G401.6 (cell line): ENCODE data around the gene ERP44.
A peak's percentile ranks its signal among the peaks of the same experiment; 100 is the strongest.
"Not testable (repeated sequence)": the region's sequence is repeated elsewhere in the genome, so short reads cannot be mapped to it uniquely, and the experiment has no call there.

Experiments used
- FAIRE-seq: peaks from 2 replicates; lab custom pipeline; 2012; peaks lifted over from hg19 to GRCh38; lab: Jason Lieb, UNC

ERP44 gene

GRCh38 chr9:100100146-100100667, 1.4 kb upstream of the ERP44 start:
- FAIRE-seq = no peak

DNA sequence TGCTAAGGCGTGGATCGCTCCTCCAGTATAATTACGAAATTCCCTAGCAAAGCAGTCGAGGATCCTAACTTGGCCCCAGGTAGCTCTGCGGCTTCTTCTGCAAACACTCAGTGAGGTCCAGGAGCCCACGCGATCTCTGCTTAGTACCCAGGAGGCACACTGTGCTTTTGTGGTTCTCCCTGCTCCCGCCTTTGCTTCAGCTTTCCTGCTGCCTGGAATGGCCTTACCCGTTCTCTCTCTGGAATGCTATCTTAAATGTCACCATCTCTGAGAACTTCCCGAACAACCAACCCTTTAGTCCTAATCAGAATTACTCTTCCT, 882 bp upstream of the ERP44 start:
- FAIRE-seq = no peak

GRCh38 chr9:100098046-100098886, 534 bp downstream of the ERP44 start:
- FAIRE-seq = no peak

- FAIRE-seq = no peak
These were observed 2.4 kb downstream of the ERP44 start for GRCh38 chr9:100096378-100096916.

DNA sequence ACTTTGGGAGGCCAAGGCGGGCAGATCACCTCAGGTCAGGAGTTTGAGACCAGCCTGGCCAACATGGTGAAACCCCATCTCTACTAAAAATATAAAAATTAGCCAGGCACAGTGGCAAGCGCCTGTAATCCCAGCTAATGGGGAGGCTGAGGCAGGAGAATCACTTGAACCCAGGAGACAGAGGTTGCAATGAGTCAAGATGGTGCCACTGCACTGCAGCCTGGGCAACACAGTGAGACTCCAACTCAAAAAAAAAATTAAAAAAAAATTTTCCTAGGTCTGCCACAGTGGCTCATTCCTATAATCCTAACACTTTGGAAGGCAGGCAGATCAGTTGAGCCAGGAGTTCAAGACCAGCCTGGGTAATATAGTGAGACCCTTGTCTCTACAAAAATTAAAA, 4.4 kb downstream of the ERP44 start:
- FAIRE-seq = not testable (repeated sequence)

GRCh38 chr9:100092066-100092465, 6.7 kb downstream of the ERP44 start:
- no peak for FAIRE-seq

DNA sequence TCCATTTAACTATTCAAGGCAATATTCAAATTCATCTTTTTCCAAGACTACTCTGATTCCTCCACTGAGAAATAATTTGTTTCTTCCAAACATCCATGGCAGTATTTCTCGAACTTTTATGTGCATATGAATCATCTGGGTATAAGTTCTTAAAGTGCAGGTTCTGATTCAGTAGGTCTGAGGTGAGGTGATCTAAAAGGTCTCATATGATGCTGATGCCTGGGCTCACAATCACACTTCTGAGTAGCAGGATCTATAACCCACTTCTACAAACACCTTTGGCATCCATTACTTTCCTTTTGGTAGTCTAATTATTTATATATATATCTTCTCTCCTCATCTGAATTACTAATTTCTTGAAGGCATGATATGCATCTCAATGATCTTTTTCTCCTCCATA, 7.2 kb downstream of the ERP44 start:
- no peak for FAIRE-seq

DNA sequence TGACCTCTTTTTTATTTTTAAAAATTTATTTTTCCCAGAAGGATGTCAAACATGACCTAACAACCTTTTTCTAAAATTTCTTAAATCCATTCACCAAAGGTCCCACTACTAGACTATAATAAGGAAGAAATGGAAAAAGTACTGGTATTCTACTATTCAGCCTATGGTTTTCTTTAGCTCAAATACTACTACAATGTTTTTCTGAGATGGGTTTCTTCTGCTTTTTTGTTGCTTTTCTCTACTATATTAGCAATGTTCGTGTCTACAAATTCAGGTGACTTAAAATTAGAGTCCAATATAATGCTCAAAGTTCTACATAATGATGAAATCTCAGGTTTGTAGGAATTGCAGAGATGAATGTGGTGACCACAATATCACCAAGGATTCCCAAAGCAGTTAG, 7.9 kb downstream of the ERP44 start:
- no peak for FAIRE-seq

GRCh38 chr9:100088202-100088601, 10.6 kb downstream of the ERP44 start:
- FAIRE-seq = no peak

GRCh38 chr9:100087218-100087617, 11.6 kb downstream of the ERP44 start:
- FAIRE-seq = no peak

GRCh38 chr9:100086097-100086635, 12.6 kb downstream of the ERP44 start:
- FAIRE-seq = no peak

DNA sequence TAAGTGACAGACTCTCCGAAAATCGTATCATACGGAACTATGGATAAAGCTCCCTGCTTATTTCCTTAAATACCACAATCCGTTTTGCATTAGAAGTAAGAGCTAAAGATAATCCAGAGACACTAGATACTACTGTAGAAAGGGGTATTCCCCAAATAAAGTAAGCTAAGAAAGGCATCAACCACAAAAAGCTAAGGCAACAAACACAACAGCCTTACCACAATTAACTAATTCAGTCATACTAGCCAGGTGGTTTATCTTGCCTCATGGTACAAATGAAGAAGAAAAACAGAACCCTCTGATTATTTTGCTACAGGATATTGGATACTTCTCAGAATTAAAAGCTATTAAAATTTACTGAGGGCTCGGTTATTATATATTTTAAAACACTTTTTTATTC, 14.1 kb downstream of the ERP44 start:
- FAIRE-seq = no peak

DNA sequence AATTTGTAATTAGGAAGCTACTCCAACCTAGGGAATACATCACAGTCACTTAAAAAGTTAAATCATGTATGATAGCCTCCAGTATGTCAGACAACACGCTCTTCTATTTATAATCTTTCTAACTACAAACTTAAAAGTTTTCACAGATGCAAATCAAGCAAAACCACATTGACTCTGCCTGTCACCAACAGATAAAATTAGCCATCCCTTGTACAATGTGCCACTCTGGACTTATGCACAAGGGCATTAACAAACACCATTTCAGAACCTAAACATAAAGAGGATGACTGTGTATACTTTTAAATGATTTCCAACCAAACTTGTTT, 14.7 kb downstream of the ERP44 start:
- no peak for FAIRE-seq

GRCh38 chr9:100083448-100084127, 15.2 kb downstream of the ERP44 start:
- no peak for FAIRE-seq

DNA sequence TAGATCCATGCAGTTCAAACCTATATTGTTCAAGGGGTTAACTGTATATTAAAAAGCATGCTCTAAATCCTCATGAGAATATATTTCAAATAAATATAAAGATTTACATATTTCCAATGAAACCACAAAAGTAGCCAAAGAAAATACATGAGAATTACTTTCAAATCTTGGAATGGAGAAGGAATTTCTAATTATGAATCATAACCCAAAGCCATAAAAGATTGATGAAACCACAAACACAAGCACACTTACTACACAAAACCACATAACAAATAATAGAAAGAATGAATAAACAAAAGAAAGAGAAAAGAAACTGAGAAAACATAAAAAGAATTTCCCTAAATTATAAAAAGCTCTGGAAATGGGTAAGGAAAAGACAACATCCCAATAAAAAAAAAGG, 16.0 kb downstream of the ERP44 start:
- no peak for FAIRE-seq

DNA sequence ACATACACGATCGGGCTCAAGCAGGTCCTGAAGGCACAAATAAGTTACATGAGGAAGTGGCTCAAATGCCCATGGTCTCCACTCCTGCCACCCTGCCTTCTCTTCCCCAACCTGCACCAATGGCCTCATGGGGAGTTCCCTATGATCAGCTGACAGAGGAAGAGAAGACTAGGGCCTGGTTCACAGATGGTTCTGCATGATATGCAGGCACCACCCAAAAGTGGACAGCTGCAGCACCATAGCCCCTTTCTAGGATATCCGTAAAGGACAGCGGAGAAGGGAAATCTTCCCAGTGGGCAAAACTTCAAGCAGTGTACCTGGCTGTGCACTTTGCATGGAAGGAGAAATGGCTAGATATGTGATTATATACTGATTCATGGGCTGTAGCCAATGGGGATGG, 22.5 kb downstream of the ERP44 start:
- FAIRE-seq = not testable (repeated sequence)

DNA sequence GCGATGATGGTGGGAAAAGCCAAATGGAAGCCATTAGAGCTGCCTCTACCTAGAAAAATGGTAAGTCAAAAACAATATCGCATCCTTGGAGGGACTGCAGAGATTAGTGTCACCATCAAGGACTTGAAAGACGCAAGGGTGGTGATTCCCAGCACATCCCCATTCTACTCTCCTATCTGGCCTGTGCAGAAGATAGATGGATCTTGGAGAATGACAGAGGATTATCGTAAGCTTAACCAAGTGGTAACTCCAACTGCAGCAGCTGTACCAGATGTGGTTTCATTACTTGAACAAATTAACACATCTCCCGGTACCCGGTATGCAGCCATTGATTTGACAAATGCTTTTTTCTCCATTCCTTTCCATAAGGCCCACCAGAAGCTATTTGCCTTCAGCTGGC, 23.8 kb downstream of the ERP44 start:
- FAIRE-seq = no peak

GRCh38 chr9:100074093-100074492, 24.7 kb downstream of the ERP44 start:
- no peak for FAIRE-seq

DNA sequence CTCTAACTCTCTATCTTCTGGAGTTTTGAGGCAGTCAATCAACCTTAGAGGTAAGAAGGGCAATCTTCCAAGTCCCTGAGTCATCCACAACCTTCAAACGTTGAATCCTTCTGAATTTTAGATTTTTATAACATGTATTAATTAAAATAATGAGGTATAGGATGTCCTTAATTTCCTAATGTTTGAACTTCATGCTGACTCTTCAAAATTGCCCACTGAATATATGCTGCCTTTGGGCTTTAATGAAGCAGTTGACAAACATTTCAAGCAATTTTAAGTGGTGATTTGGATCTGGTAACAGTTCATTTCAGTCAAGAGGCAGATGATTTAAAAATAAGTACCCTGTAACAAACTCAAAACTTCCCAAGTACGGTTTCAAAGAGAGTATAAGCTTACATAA, 26.0 kb downstream of the ERP44 start:
- no peak for FAIRE-seq

- FAIRE-seq = no peak
These were observed 27.5 kb downstream of the ERP44 start for GRCh38 chr9:100071271-100071670.

GRCh38 chr9:100070104-100071041, 28.4 kb downstream of the ERP44 start:
- no peak for FAIRE-seq

DNA sequence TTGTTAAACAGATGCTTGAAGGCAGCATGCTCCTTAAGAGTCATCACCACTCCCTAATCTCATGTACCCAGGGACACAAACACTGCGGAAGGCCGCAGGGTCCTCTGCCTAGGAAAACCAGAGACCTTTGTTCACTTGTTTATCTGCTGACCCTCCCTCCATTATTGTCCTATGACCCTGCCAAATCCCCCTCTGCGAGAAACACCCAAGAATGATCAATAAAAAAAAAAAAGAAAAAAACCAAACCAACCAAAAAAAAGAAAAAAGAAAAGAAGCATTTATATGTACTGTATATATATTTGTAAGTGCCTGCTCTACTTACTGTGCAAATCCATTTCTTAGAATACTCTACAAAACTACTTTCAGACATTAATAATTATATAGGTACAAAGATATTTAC, 29.7 kb downstream of the ERP44 start:
- FAIRE-seq = peak; percentile 42
